Amniotic epithelial cell (primary cell): Measurements from ENCODE around the gene CORIN.
"Not testable (repeated sequence)": the region's sequence is repeated elsewhere in the genome, so short reads cannot be mapped to it uniquely, and the experiment has no call there.

ENCODE experiments used
- DNase-seq: peaks from one replicate; pipeline ENCODE4 v3.0.0-alpha.2; 2010; ENCODE audit warnings: low read depth

CORIN gene

DNA sequence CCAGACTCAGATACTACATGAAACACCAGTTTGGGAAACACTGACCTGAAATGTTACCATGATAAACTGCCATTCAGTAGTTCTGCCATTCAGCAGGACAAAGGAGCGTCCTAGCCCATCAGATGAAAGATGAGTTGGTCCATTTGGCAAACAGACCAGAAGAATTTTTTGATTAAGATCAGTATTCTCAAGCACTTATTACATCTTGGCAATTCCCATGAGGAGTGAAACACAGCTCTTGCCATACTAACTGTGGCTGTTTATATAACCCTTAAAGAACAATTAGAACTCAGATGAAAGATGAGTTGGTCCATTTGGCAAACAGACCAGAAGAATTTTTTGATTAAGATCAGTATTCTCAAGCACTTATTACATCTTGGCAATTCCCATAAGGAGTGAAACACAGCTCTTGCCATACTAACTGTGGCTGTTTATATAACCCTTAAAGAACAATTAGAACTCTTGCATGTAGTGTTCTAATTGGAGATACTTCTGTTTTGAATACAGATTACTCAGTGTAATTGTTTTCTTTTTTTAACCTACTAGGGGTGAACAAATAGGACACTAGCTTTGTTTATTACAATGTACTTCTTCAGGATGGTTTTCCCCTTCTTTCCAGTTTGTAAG is 146.0 kb downstream of the CORIN start:
- not testable (repeated sequence) for DNase-seq

- DNase-seq = peak; percentile 16
Observed at GRCh38 chr4:47690611-47691010, 147.3 kb downstream of the CORIN start.

GRCh38 chr4:47686294-47686872 is 151.5 kb downstream of the CORIN start:
- DNase-seq = peak; percentile 57

- no peak for DNase-seq
Observed at GRCh38 chr4:47675806-47676205, 162.1 kb downstream of the CORIN start.

- no peak for DNase-seq
Observed at GRCh38 chr4:47674144-47674543, 163.7 kb downstream of the CORIN start.

DNA sequence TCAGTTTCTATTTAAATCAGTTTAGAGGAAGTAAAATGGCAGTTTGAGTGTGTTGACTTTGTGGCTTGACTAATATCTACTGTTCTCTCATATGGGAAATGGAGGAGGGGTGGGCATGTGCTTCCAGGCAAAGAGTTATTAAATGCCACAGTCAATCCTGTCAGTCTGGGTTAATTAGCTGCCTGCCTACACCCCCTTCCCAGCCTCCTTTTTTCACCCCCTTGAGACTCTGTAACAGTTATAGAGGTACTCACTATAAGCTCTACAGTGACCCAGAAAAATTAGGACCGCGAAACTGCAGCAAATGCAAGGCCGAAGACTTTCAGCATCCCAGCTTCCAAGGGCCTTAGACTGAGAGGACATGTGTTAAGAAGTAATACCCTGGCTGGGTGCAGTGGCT is 165.2 kb downstream of the CORIN start:
- DNase-seq = no peak

GRCh38 chr4:47669946-47670345 is 167.9 kb downstream of the CORIN start:
- DNase-seq = no peak

DNA sequence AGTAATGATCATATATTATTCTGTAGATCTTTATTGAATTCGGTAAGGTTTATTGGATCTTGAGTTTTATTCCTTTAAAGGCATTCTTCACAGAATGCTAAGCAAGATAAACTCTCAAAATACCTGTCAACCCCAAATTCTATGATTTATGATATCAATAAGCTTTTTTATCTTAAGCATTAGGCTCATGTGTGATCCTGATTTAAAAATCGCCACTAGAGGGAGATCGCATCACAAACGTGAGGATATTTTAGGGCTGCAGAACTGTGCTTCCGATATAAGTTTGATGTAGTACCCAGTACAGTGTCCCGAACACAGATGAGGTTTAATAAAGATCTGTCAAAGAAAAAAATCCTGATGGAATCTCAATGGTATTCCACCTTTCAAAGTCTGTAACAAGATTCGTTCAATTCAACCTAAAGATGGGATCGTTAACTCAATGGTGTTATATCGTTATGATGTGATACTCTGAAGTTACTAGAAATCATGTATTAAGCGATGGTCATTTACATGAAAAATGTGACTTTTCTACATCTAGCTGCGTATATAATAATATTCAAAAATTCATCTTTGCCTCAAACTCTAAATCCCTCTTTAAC is 169.0 kb downstream of the CORIN start:
- DNase-seq = peak; percentile 52

GRCh38 chr4:47668256-47668655 is 169.6 kb downstream of the CORIN start:
- DNase-seq = no peak

- peak; percentile 34 for DNase-seq
Observed at GRCh38 chr4:47667552-47667951, 170.3 kb downstream of the CORIN start.

DNA sequence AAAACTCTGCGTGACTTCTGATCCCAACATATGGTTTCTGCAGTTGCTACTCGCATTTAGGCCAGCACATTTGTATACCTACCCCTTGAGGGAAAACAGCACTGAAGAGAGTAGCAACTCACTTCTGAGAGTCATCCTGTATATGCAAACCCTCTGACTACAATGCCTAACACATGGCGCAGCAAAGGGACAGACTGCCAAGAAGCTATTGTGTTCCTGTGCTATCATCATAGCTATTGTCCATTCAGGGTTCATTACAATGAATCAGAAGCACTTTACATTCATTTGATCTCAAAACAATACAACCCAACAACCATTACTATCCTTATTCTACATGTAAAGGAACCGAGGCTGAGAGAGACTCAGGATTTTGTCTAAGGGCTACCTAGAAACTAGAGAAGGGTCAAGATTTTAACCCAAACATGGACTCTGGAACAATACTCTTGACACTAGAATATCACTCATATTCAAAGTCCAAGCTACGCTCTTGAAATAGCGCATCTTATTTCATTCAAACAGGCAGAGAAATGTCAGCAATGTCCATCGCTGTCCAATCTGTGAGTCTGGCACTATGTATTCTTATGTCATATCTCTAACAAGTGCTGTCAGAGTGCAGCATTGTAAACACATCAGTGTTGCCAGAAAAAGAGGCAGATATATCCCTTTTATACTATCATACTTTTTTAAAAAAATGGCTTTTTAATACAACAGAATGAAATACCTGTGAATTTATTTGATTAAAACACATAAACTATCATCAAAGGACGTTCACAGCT is 173.6 kb downstream of the CORIN start:
- DNase-seq = no peak

- peak; percentile 21 for DNase-seq
Observed at GRCh38 chr4:47662975-47663374, 174.9 kb downstream of the CORIN start.

GRCh38 chr4:47661741-47662140 is 176.1 kb downstream of the CORIN start:
- no peak for DNase-seq

DNA sequence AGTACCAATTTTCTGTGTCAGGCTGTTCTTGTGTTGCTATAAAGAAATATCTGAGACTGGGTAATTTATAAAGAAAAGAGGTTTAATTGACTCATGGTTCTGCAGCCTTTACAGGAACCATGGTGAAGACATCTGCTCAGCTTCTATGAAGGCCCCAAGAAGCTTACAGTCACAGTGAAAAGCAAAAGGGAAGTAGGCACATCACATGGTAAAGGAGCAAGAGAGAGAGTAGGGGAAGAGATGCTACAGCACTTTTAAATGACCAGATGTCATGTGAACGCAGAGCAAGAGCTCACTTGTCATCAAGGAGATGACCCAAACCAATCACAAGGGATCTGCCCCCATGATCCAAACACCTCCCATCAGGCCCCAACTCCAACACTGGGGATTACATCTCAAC is 178.5 kb downstream of the CORIN start:
- no peak for DNase-seq

DNA sequence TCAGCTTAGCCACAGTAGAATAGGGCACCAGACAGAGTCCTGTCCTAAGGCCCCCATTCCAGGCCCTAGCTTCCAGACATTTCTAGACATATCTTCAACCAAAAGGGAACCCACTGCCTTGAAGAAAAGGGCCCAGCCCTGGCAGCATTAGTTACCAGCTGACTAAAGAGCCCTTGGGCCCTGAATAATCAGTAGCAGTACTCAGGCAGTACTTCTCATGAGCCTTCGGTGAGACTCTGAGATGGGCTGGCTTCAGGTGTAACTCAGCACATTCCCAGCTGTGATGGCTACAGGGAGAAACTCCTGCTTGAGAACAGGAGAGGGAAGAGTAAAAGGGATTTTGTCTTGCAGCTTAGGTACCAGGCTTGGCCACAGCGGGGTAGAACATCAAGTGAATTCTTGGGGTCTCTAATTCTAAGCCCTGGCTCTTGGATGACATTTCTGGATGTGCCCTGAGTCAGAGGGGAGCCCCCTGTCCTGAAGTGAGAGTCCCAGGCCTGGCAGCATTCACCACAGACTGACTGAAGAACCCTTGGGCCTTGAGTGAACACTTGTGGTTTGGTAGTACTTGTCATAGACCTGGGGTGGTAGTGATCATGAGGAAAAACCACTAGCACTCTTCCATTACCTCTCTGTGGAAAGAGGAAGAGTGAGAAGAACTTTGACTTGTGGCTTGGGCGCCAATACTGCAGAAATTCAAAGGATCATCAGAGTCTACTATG is 182.7 kb downstream of the CORIN start:
- no peak for DNase-seq

DNA sequence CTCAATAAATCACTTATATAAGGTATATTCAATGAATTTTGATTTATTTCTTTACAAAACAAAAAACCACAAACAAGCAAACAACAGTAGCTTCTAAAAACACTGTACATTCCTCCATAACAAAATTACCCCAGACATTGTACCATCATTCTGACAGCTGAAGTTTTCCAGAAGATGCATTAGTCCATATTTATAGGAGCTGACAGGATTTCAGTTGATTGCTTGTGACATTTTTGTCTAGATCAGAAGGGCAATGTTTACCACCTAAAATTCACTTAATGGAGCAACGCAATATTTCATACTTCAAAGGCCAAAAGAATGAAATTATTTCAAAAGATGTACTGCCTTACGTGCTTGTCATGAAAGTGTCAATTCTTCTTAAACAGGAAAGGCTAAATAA is 185.8 kb downstream of the CORIN start:
- no peak for DNase-seq

DNA sequence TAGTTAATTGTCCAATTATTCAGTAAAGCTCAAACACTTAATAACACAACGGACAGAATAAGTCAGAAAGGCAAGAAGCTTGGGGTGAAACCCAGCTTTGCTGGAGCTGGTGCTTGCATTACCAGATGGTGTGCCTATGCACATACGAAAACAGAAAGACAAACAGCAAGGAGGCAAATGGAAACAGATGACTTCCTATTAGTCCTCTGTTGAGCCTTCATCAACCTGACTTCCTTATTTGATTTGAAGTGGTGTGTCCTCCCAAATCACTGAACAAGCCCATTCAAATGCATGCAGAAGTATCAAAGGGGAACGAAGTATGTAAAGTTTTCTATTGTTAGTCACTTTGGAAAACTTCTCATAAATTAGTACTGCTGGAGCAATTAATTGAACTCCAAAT is 186.6 kb downstream of the CORIN start:
- no peak for DNase-seq

GRCh38 chr4:47650584-47651130 is 187.2 kb downstream of the CORIN start:
- peak; percentile 63 for DNase-seq

DNA sequence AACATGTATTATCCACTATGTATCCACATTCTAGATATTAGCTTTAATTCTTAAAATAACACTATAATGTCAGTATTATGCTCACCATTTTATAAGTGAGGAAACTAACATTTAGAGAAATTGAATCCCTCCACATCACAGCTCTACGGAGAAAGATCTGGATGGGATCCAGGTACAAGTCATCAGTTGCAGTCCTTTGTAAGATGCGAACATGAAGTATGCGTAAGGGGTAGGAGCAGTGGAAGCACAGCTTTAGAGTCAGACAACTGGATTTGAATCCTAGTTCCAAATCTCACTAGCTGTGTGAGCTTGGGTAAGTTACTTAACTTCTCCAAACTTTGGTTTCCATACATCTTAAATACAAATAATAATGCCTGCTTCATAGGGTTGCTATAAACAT is 190.3 kb downstream of the CORIN start:
- DNase-seq = no peak

DNA sequence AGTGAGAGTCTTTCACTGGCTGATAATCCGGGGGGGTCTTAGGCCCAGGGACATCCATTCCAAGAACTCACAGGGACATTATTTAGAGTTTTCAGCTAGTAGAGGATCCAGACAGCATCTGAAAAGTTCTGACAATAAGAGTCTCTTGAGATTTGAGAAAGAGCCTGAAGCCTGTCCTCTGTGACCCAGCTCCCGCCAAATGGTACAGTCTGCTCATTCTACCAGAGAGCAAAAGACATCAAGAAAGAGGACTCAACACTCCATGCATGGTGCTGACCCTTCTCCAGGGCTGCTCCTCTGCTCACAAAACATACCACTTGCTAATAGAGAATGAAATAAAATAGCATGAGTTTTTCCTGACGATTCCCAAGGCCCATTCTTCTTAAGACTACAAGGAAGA is 190.8 kb downstream of the CORIN start:
- no peak for DNase-seq

DNA sequence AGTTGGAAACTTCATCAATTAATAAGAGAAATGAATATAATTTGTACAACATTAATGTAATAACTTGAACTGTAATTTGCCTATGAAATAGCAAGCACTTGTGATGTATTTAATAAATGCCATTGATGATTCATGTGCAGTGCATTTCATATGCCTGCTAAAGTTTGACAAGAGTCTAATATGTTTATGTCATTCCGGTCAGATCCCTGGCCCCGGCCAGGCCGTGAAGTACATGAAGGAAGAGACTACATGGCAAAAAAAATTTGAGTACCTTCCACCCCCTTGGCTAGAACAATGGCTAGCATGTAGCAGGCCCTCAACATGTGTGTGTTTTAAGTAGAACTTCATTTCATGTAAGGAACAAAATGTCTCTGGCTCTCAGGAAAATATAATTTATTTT is 191.5 kb downstream of the CORIN start:
- DNase-seq = peak; percentile 7

- no peak for DNase-seq
Observed at GRCh38 chr4:47643845-47644244, 194.0 kb downstream of the CORIN start.
